ENCODE measurements around the gene CCDC93.
"Not testable (repeated sequence)": the region's sequence is repeated elsewhere in the genome, so short reads cannot be mapped to it uniquely, and the experiment has no call there.

The CCDC93 gene

GRCh38 chr2:117949806-117950205 is 64.1 kb downstream of the CCDC93 start:
- no peak for DNase-seq

DNA sequence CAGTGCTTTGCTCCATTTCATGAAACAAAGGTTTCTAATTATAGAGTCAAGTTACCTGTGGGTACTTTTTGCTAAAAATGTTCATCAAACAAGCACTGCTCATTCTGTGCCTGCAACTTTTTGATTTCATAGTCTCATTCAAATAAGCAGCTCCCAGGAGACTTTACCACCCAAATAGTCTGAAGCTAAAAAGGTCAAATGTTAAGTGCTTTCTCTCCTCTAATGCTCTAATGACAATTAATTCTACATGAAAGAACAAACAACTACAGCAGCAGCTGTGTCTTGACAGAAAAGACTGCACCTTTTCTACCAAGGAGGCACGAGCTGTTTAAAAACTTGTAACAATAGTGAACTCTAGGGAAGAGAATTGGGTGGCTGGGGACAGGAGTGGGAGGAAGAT is 65.3 kb downstream of the CCDC93 start:
- DNase-seq, result no peak

DNA sequence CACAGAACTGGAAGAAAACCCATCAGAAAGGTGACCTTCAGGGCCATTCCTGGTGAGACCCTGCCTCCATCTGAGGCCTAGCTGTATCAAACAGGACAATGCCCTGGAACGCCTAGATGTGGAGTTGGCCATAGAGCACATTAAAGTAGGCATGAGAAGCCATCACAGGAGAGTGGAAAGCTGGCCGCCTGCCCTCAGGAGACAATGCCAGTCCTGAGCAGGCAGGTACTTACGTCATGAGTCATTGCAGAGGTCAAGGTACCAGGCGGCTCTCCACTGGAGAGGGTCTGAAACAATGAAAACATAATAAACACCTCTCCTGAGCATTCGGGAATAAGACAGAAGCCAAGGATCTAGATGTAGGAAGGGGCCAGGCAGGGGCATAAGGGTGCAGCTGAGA is 68.6 kb downstream of the CCDC93 start:
- DNase-seq, result no peak

GRCh38 chr2:117944816-117945215 is 69.1 kb downstream of the CCDC93 start:
- no peak for DNase-seq

- no peak for DNase-seq
Measured at GRCh38 chr2:117943013-117943672, 70.7 kb downstream of the CCDC93 start.

- DNase-seq, result no peak
Measured at GRCh38 chr2:117942551-117942950, 71.3 kb downstream of the CCDC93 start.

DNA sequence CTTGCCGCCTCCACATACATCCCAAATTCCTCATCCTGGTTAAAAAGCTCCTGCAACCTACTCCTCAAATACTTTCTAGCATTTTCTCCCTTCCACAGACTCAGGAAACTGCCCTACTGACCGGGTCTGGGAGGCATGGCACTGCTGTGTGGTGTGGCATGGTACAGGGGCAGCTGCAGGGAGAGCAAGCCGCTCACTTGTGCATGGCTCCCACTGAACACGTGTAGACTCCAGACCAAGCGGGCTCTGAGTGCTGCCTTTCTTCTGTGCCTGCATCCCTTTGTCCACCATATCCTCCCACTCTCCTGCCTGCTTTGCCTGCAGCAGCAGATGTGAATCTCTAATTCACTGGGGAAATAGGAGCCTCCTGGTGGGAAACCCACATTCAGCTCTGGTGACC is 72.2 kb downstream of the CCDC93 start:
- no peak for DNase-seq

DNA sequence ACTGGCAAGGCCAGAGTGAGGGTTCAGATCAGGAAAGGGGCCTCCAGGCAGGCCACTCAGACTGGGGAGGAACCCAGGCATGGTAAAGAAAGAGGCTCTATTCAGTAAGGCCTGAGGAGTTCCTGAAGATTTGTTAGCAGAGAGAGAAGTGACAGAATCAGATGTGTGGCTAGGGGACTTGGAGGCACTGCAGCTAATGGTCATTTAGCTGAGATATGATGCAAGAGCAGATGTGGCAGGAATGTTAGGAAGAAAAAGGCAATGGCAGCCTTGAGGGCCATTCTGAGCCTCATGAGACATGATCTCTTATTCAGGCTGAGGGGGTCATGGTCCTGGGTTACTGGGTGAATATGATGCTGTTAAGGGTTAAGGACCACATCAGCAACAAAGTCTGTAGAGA is 73.4 kb downstream of the CCDC93 start:
- no peak for DNase-seq

GRCh38 chr2:117938611-117939010 is 75.3 kb downstream of the CCDC93 start:
- DNase-seq, result no peak

GRCh38 chr2:117936871-117937428 is 76.9 kb downstream of the CCDC93 start:
- DNase-seq, result no peak

DNA sequence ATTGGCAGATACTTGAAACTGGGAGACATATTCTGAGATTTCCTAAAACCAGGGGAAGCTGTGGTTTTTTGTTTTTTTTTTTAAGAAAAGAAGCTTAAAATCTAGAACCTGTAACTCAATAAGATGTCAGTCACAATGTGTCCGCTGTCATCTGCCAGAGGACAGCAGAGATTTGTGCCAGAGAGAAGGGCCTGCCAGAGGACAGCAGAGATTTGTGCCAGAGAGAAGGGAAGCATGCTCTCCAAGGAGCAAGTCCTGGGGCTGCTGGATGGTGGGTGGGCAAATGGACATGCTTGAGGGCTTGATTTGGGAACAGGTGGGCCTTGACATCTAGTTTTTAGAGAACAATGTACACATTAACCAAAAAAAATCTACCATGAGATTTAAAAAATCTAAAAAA is 77.9 kb downstream of the CCDC93 start:
- no peak for DNase-seq

DNA sequence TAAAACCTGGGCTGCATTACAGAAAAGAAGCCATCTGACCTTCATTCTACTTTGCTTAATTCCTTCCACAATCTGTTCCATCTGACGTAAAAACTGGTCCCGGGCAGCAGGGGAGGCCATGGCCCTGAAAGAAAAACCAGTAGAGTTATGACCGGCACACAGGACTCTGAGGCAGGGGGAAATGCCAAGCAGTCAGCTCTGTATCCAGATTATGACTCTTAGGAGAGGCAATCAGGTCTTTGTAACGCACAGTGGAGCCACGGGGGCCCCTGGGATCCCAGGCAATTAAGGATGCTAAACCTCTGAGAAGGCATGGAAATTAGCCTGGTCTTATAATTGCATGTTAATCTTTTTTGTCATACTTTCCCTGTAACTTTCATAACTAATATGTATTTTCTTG is 78.4 kb downstream of the CCDC93 start:
- DNase-seq, result no peak

DNA sequence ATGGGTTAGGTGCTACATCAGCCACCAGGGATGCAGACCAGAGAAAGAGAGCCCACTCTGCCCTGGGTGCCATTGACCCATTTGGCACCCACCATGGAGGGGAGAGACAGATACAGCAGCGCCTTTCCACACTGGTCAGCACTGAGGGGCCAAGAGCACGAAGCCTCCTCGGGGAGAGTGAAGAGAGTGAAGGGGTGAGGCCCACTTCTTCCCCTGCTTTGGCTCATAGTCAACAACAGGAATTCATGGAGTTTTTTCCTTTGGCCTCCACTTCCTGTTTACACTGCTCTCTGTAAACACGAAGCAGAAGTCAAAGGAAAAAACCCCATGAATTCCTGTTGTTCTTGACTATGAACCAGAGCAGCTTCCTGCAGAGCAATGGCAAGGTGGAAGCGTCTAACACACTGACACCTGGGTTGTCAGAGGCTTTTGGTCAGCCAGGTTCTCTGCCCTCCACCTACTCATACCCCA is 80.0 kb downstream of the CCDC93 start:
- no peak for DNase-seq

DNA sequence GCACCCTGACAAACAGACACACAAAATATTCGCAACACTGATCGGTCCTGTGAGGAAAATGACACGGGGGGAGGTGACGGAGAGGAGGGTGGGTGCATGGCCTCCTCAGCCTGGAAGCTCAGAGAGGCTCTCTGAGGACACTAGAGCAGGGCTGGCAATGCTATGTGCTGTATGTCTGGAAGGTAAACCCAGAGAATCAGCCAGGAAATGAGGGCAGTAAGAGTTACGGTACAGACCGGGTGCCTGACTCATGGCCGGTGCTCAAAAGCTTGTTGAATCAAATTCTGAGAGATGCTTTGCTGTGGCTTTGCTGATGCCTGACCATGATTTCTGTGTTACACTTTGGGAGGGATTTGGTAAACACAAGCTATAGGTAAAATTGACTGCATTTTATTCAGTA is 81.9 kb downstream of the CCDC93 start:
- no peak for DNase-seq

DNA sequence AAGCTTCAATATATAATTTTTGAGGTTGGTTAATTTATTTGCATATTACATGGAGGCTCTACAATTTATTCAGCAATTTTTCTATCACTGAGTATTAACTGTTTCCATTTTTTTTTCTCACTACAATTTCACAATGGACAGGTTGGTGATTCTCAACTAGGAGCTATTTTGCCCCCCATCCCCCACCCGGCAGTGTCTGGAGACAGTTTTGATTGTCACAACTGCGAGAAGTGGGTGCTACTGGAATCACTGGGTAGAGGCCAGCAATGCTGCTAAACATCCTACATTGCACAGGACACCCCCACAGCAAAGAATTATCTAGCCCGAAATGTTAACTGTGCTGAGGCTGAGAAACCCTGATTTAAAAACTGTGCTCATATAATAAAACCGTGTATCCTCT is 82.6 kb downstream of the CCDC93 start:
- DNase-seq, result no peak

- no peak for DNase-seq
Measured at GRCh38 chr2:117930775-117931174, 83.1 kb downstream of the CCDC93 start.

DNA sequence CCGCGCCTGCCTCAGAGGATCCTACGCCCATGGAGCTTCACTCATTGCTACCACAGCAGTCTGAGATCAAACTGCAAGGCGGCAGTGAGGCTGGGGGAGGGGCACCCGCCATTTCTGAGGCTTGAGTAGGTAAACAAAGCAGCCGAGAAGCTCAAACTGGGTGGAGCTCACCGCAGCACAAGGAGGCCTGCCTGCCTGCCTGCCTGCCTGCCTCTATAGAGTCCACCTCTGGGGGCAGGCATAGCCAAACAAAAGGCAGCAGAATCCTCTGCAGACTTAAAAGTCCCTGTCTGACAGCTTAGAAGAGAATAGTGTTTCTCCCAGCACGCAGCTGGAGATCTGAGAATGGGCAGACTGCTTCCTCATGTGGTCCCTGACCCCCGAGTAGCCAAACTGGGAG is 90.4 kb downstream of the CCDC93 start:
- DNase-seq, result not testable (repeated sequence)

DNA sequence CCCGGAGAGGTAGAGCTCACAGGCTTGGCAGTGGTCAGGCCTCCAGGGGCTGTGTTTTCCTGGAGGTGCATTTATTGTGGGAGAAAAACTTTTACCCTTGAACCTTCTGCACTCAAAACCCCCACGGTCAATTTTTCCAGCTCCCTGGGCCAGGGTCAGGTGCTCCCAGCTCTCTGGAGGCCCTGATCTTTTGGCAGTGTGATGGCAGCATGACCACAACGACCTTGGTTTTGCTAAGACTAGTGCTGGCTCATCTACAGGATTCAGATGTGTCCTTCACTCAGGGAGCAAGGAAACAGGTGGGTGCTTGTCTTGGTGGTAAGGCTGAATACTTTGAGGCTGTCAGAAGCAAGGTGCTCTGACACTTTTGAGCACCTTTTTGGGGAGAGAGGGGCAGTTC is 92.3 kb downstream of the CCDC93 start:
- no peak for DNase-seq

- no peak for DNase-seq
Measured at GRCh38 chr2:117918608-117919007, 95.3 kb downstream of the CCDC93 start.

DNA sequence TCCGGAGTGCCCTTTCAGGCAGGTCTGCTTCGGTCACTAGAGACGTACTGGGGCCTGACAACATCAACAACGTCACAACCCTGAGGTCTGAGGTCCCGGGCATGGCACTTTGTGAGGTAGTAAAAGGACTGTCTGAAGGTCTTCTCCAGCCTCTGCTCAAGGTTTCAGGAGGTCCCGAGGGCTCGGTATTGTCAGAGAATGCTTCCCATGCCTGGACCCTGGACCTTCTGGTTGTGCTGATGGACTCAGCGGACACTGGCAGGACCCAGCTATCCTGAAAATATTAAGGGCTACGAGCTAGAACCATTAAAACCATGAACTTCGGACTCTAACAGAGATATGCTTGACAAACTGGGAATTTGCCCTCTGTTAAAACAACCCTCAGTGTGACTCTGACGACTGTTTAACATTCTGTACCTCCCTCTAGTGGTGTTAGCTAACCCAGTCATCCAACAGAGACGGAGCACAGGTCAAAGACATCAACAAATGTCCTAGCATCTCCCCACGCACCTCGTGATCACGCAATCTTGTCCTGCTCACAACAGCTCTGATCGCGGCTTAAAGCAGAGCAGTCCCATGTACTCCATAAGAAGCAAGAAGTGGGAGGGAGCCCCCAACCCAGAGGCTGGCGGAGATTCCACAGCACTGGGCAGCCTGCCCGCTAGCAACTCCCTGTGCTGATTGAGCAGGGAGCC is 96.5 kb downstream of the CCDC93 start:
- DNase-seq, result no peak

DNA sequence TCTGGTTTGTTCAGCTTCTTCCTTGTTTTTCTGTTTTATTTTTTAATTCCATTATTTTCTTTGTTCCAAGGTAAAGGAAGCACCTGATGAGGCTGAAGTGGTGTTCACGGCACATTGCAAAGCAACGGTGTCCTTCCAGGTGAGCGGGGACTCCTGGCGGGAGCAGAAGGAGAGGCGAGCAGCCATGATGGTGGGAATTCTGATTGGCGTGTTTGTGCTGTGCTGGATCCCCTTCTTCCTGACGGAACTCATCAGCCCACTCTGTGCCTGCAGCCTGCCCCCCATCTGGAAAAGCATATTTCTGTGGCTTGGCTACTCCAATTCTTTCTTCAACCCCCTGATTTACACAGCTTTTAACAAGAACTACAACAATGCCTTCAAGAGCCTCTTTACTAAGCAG is 110.9 kb downstream of the CCDC93 start:
- DNase-seq, result no peak

- no peak for DNase-seq
Measured at GRCh38 chr2:117888897-117889296, 125.0 kb downstream of the CCDC93 start.

- DNase-seq, result no peak
Measured at GRCh38 chr2:117885308-117885707, 128.6 kb downstream of the CCDC93 start.

- no peak for DNase-seq
Measured at GRCh38 chr2:117879003-117879402, 134.9 kb downstream of the CCDC93 start.

All from right forelimb (tissue), 1 donor.